Endothelial cell of umbilical vein (primary cell): ENCODE results near the gene CDCA3. TPM values are rescaled to one million over a fixed set of nuclear protein-coding genes. Genes with fewer than 3 reads are reported as not detected.

Source experiments
- BruUV-seq: library from RNA; stranded (reverse); fragments of 400-500 nt; replicated peaks from 2 replicates; lab custom pipeline; 2021; lab: Mats Ljungman, UMichigan
- CTCF ChIA-PET: fragments of 300-600, 350-600 bp; sonication (Branson Sonifier 250); formaldehyde crosslinking; loops from one replicate; lab custom pipeline; 2021; ENCODE audit warnings: antibody characterized with exemption, inconsistent platforms; lab: Charles Lee
- POLR2A ChIA-PET: fragments of 300-600, 350-600 bp; sonication (Branson Sonifier 250); formaldehyde crosslinking; loops from one replicate; lab custom pipeline; 2021; ENCODE audit warnings: antibody characterized with exemption, inconsistent platforms; lab: Charles Lee
- DNase-seq: peaks from one replicate; pipeline ENCODE4 v3.0.0-alpha.2; 2011; ENCODE audit warnings: low read depth, low spot score
- FAIRE-seq: peaks from 2 replicates; lab custom pipeline; 2011; peaks lifted over from hg19 to GRCh38; lab: Jason Lieb, UNC
- H2AFZ ChIP-seq: 2 replicates; pipeline ENCODE4 v1.6.0; 2012; ENCODE audit warnings: low read depth, low read length, control low read depth, inconsistent platforms
- H3K27ac ChIP-seq: 2 replicates; pipeline ENCODE4 v1.5.1; 2011; ENCODE audit warnings: low read depth, mild to moderate bottlenecking, control low read depth, low read length, moderate library complexity; ENCODE audit not compliant: insufficient read depth
- H3K27me3 ChIP-seq, 2 experiments: 2 replicates each; pipeline versions ENCODE4 v1.6.0 to v1.6.1; 2011; ENCODE audit warnings: low read length in 2 of 2, mixed read lengths in 1 of 2; ENCODE audit not compliant: control insufficient read depth in 2 of 2, insufficient read depth in 2 of 2
- H3K36me3 ChIP-seq, 2 experiments: 2 replicates in 1 of 2; 3 replicates in 1 of 2; pipeline ENCODE4 v1.5.1; 2011; ENCODE audit warnings: low read length in 2 of 2, mild to moderate bottlenecking in 1 of 2, moderate library complexity in 1 of 2; ENCODE audit not compliant: control insufficient read depth in 2 of 2, insufficient read depth in 2 of 2; ENCODE audit errors: extremely low read depth in 1 of 2
- H3K4me1 ChIP-seq: 3 replicates; pipeline ENCODE4 v1.5.1; 2011; ENCODE audit warnings: mild to moderate bottlenecking, low read length; ENCODE audit not compliant: control insufficient read depth, insufficient read depth; ENCODE audit errors: extremely low read depth
- H3K4me2 ChIP-seq: 2 replicates; pipeline ENCODE4 v1.6.1; 2011; ENCODE audit warnings: low read length, control low read depth, mixed read lengths; ENCODE audit not compliant: insufficient read depth
- H3K4me3 ChIP-seq, 3 experiments: fragments of 200-600 bp in 1 of 3; sonication (generic), shearing (Covaris generic) in 1 of 3; replicated peaks in 1 of 3; 2 replicates each; pipeline ENCODE4 v1.5.1; 2011 to 2016; ENCODE audit warnings: control low read depth in 3 of 3, low read length in 3 of 3, mild to moderate bottlenecking in 2 of 3, inconsistent platforms in 1 of 3, low read depth in 1 of 3, moderate library complexity in 1 of 3; ENCODE audit not compliant: insufficient read depth in 1 of 3
- H3K79me2 ChIP-seq: 2 replicates; pipeline ENCODE4 v1.6.0; 2012; ENCODE audit warnings: low read length, inconsistent platforms; ENCODE audit not compliant: control insufficient read depth, insufficient read depth
- H3K9ac ChIP-seq: replicated peaks from 2 replicates; pipeline ENCODE3; 2011; ENCODE audit warnings: low read length, control low read depth; ENCODE audit not compliant: insufficient read depth; ENCODE audit errors: extremely low read depth
- H3K9me1 ChIP-seq: replicated peaks from 3 replicates; pipeline ENCODE4 v1.6.0; 2011; ENCODE audit warnings: mild to moderate bottlenecking, low read length; ENCODE audit not compliant: control insufficient read depth, insufficient read depth; ENCODE audit errors: extremely low read depth
- H3K9me3 ChIP-seq: replicated peaks from 2 replicates; pipeline ENCODE4 v1.5.1; 2012; ENCODE audit warnings: low read length, inconsistent platforms; ENCODE audit not compliant: control insufficient read depth, insufficient read depth
- H4K20me1 ChIP-seq: replicated peaks from 2 replicates; pipeline ENCODE3; 2011; ENCODE audit warnings: mild to moderate bottlenecking, low read length; ENCODE audit not compliant: control insufficient read depth, insufficient read depth; ENCODE audit errors: extremely low read depth
- CTCF ChIP-seq, 2 donors: IDR thresholded peaks; 1 replicate in 1 of 2; 2 replicates in 1 of 2; pipeline ENCODE4 v1.5.1; 2011; ENCODE audit warnings: low read length in 2 of 2, mild to moderate bottlenecking in 2 of 2, moderate library complexity in 2 of 2, control low read depth in 1 of 2, inconsistent platforms in 1 of 2, low read depth in 1 of 2; ENCODE audit not compliant: insufficient read depth in 1 of 2; ENCODE audit errors: extremely low read depth in 1 of 2
- EZH2 ChIP-seq: IDR thresholded peaks from 2 replicates; pipeline ENCODE4 v1.6.1; 2012; ENCODE audit warnings: borderline replicate concordance, low read depth, mild to moderate bottlenecking, moderate library complexity, low read length, inconsistent platforms; ENCODE audit not compliant: severe bottlenecking
- FOS ChIP-seq: IDR thresholded peaks from 2 replicates; pipeline ENCODE4 v1.6.1; 2011; ENCODE audit warnings: mild to moderate bottlenecking, low read length, moderate library complexity, borderline replicate concordance; ENCODE audit not compliant: insufficient read depth
- GATA2 ChIP-seq: IDR thresholded peaks from 2 replicates; pipeline ENCODE4 v1.7.0; 2011; ENCODE audit warnings: low read depth, mild to moderate bottlenecking, moderate library complexity, mixed read lengths, low read length; ENCODE audit not compliant: insufficient read length, insufficient read depth
- JUN ChIP-seq: IDR thresholded peaks from 2 replicates; pipeline ENCODE4 v1.6.1; 2011; ENCODE audit warnings: borderline replicate concordance, low read depth; ENCODE audit not compliant: insufficient read length, insufficient read depth
- MYC ChIP-seq: IDR thresholded peaks from one replicate; pipeline ENCODE4 v1.6.1; 2011; ENCODE audit warnings: mild to moderate bottlenecking, low read depth, low read length
- POLR2A ChIP-seq: IDR thresholded peaks from 2 replicates; pipeline ENCODE4 v1.6.1; 2012; ENCODE audit warnings: low read depth, mild to moderate bottlenecking, control low read depth, low read length
- POLR2AphosphoS5 ChIP-seq: IDR thresholded peaks from 2 replicates; pipeline ENCODE4 v1.6.1; 2012; ENCODE audit warnings: low read depth, mild to moderate bottlenecking, control low read depth, low read length, moderate library complexity; ENCODE audit not compliant: insufficient read depth
- dilution Hi-C: fragments of 300-500 bp; cut with MboI; formaldehyde crosslinking; loops from one replicate; pipeline ENCODE4 v1.15.0; 2019; ENCODE audit warnings: low sequenced_read_pairs; ENCODE audit not compliant: extremely low pct_ligation_motif_present
- intact Hi-C: fragments of 100-400 bp; cut with micrococcal nuclease; formaldehyde crosslinking; loops from one replicate; pipeline ENCODE4 v1.10.0; 2022
- polyA plus RNA-seq, 4 experiments: library from polyadenylated mRNA; depleted of rRNA in 3 of 4; stranded (reverse) in 3 of 4; unstranded in 1 of 4; fragments of >200 nt; gene quantifications; 2 replicates each; pipeline versions ENCODE4 v1.2.1 to v1.2.3, GENCODE V29; 2011 to 2012; ENCODE audit warnings: missing spikeins in 1 of 4
- total RNA-seq: library from RNA; stranded (reverse); gene quantifications from 2 replicates; pipeline ENCODE4 v1.2.3, GENCODE V29; 2021
- TF ChIP-seq, protein P1 (sequence below): IDR thresholded peaks from 2 replicates; pipeline ENCODE4 v1.6.1; 2011; ENCODE audit not compliant: insufficient read depth, insufficient read length

CDCA3 gene
- total and polyA plus RNA-seq, 2 donors (not counting 3 experiments of a cell fraction or from before 2014, with no cell fraction given) = 44.3 to 53.5 TPM

DNA sequence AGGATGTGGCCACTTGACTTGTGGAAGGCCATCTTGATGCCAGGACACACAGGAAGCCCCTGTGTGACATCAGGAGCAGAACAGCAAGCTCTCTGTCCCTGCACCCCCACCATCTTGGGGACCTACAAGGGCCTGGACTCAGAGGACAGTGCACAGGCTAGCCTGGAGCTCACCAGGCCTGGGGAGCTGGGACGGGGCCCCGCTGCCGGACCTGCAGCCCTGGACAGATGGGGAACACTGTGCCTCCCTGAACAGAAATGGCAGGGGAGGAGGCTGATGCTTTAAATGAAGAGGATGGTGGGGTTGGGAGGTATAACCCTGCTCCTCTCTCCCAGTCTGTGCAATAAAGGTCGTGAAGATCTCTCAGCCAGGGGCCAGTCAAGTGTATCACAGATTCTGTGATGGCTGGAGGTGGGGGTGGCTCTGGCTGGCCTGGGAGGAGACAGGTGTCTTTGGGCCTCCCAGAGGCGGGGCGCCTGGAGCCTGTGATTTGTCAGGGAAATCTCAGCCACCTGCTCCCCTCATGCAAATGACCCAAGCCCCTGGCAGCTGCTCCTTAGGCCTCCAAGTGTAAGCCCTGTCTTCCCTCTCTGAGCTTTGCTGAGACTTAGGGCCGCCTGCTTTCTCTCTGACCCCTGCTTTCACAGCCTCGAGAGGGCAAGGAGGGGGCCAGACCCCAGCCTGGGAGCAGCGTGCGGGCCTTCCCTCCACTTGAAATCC lies 11.4 kb downstream of the CDCA3 start:
- TF ChIP-seq, protein P1, sequence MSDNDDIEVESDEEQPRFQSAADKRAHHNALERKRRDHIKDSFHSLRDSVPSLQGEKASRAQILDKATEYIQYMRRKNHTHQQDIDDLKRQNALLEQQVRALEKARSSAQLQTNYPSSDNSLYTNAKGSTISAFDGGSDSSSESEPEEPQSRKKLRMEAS = no peak
- TF ChIP-seq CTCF (IDR thresholded peaks at IDR 0.05; ENCODE audit: extremely low read depth in 1 of 2, insufficient read depth in 1 of 2, low read depth in 1 of 2, low read length in 2 of 2) = no peak
- ChIA-PET POLR2A (interaction anchor here (1.3 kb wide), 1 partner anchor 88 kb away, joined by 3 read pairs; no protein-coding TSS in a partner anchor), CTCF (interaction anchor here (0.9 to 1.1 kb wide), 4 partner anchors 12 to 87 kb away, joined by 3 read pairs; partner anchors contain the start of genes CDCA3 and MLF2)
- no peak overlapping the region for H3K27ac ChIP-seq
- BruUV-seq = TSS peak; percentile 77
- no peaks in the 10 kb centered on the region for H3K9me3 ChIP-seq
- no peaks in the 10 kb centered on the region for H3K79me2 ChIP-seq
- no peaks in the 10 kb centered on the region for H3K4me1 ChIP-seq
- DNase-seq = no peak
- H3K9me1 ChIP-seq = no peaks in the 10 kb centered on the region
- no peaks in the 10 kb centered on the region for H4K20me1 ChIP-seq
- H2AFZ ChIP-seq = no peak overlapping the region
- no peak for FAIRE-seq
- no peak overlapping the region for H3K9ac ChIP-seq
- intact Hi-C loops (no loop called here), dilution Hi-C loops (no loop called here)
- no peak overlapping the region for H3K4me2 ChIP-seq
- no peak overlapping the region for H3K4me3 ChIP-seq
- peaks cover 5 to 59% of the 10 kb centered on the region in 2 experiments for H3K36me3 ChIP-seq
- H3K27me3 ChIP-seq = no peaks in the 10 kb centered on the region

GRCh38 chr12:6838854-6839253 lies 12.2 kb downstream of the CDCA3 start:
- H4K20me1 ChIP-seq = no peaks in the 10 kb centered on the region

More at GRCh38 chr12:6838854-6839253, 12.2 kb downstream of the CDCA3 start:
- dilution Hi-C loops (no loop called here), intact Hi-C loops (no loop called here)
- BruUV-seq = no TSS peak
- H3K27me3 ChIP-seq = no peaks in the 10 kb centered on the region
- no peaks in the 10 kb centered on the region for H3K79me2 ChIP-seq
- ChIA-PET POLR2A (no interaction called here), CTCF (no interaction called here)
- H3K9ac ChIP-seq = no peak overlapping the region
- H3K9me3 ChIP-seq = no peaks in the 10 kb centered on the region
- H3K9me1 ChIP-seq = no peaks in the 10 kb centered on the region
- FAIRE-seq (no peak), DNase-seq (no peak)
- no peaks in the 10 kb centered on the region for H3K4me1 ChIP-seq
- no peak overlapping the region for H3K4me2 ChIP-seq
- no peak overlapping the region for H3K27ac ChIP-seq
- H3K36me3 ChIP-seq = peaks cover 5 to 61% of the 10 kb centered on the region in 2 experiments
- H3K4me3 ChIP-seq = no peak overlapping the region
- TF ChIP-seq MYC (no peak), CTCF (IDR thresholded peaks at IDR 0.05; ENCODE audit: extremely low read depth in 1 of 2, insufficient read depth in 1 of 2, low read depth in 1 of 2, low read length in 2 of 2) (no peak), GATA2 (no peak), EZH2 (no peak), JUN (no peak), POLR2A (no peak), POLR2AphosphoS5 (no peak), FOS (no peak)
- TF ChIP-seq, protein P1 = no peak
- H2AFZ ChIP-seq = no peak overlapping the region
